WTC11 (cell line): Measurements from ENCODE around the gene COL4A2. TPM values are rescaled to one million over a fixed set of nuclear protein-coding genes. Genes with fewer than 3 reads are reported as not detected.
"Not testable (repeated sequence)": the region's sequence is repeated elsewhere in the genome, so short reads cannot be mapped to it uniquely, and the experiment has no call there.

Source experiments
- ATAC-seq: fragments of 200-7000 bp; cut with Tn5 transposase; 2 replicates; pipeline ENCODE4 v1.10.0; 2021; ENCODE audit warnings: mild to moderate bottlenecking, moderate library complexity
- CTCF ChIA-PET: fragments of 300-600 bp; sonication (Branson Sonifier 250); formaldehyde crosslinking; loops from one replicate; lab custom pipeline; 2021; ENCODE audit warnings: antibody characterized with exemption; lab: Charles Lee
- POLR2A ChIA-PET: fragments of 350-600 bp; sonication (Branson Sonifier 250); formaldehyde crosslinking; loops from one replicate; lab custom pipeline; 2021; ENCODE audit warnings: antibody characterized with exemption; lab: Charles Lee
- DNase-seq: peaks from one replicate; pipeline ENCODE4 v3.0.0; 2021; ENCODE audit warnings: low spot score
- H3K27ac Mint-ChIP-seq: 2 replicates; pipeline ENCODE4 v1.8.0; 2021; ENCODE audit warnings: mixed read lengths
- H3K27me3 Mint-ChIP-seq: 2 replicates; pipeline ENCODE4 v1.8.0; 2021; ENCODE audit warnings: low read depth, mild to moderate bottlenecking, moderate library complexity, mixed read lengths
- H3K36me3 Mint-ChIP-seq: 2 replicates; pipeline ENCODE4 v1.8.0; 2021; ENCODE audit warnings: mixed read lengths
- H3K4me1 Mint-ChIP-seq: 2 replicates; pipeline ENCODE4 v1.8.0; 2022; ENCODE audit warnings: mixed read lengths
- H3K4me3 Mint-ChIP-seq: 2 replicates; pipeline ENCODE4 v1.8.0; 2021; ENCODE audit warnings: mild to moderate bottlenecking, moderate library complexity, mixed read lengths
- H3K9me3 Mint-ChIP-seq: 2 replicates; pipeline ENCODE4 v1.8.0; 2021; ENCODE audit warnings: mixed read lengths
- ATF1 ChIP-seq: sonication (generic); formaldehyde crosslinking; IDR thresholded peaks from 2 replicates; pipeline ENCODE4 v1.8.1; 2023; ENCODE audit warnings: mild to moderate bottlenecking, moderate library complexity, missing genetic modification reagents
- ESRRA ChIP-seq: sonication (generic); formaldehyde crosslinking; IDR thresholded peaks from 2 replicates; pipeline ENCODE4 v1.8.1; 2022; ENCODE audit warnings: mild to moderate bottlenecking, missing genetic modification reagents, borderline replicate concordance
- IRF1 ChIP-seq: sonication (generic); formaldehyde crosslinking; IDR thresholded peaks from 2 replicates; pipeline ENCODE4 v1.8.0; 2023; ENCODE audit warnings: missing genetic modification reagents
- JAZF1 ChIP-seq: fragments of 250-450 bp; sonication (Bioruptor Pico); IDR thresholded peaks from 2 replicates; pipeline ENCODE4 v1.9.0; 2021; ENCODE audit warnings: moderate library complexity, mild to moderate bottlenecking, inconsistent platforms
- NR3C1 ChIP-seq: sonication (generic); formaldehyde crosslinking; conservative IDR thresholded peaks from 2 replicates; pipeline ENCODE4 v1.8.1; 2023; ENCODE audit warnings: low read depth, mild to moderate bottlenecking, missing genetic modification reagents
- RORB ChIP-seq: fragments of 250-450 bp; sonication (Bioruptor Pico); IDR thresholded peaks from 2 replicates; pipeline ENCODE4 v1.9.0; 2021; ENCODE audit warnings: mild to moderate bottlenecking
- SP1 ChIP-seq: sonication (generic); formaldehyde crosslinking; conservative IDR thresholded peaks from 2 replicates; pipeline ENCODE4 v1.8.1; 2022; ENCODE audit warnings: missing genetic modification reagents
- ZNF121 ChIP-seq: sonication (generic); formaldehyde crosslinking; IDR thresholded peaks from 2 replicates; pipeline ENCODE4 v1.8.0; 2023; ENCODE audit warnings: missing genetic modification reagents
- ZNF317 ChIP-seq: sonication (generic); formaldehyde crosslinking; IDR thresholded peaks from 2 replicates; pipeline ENCODE4 v1.8.1; 2023; ENCODE audit warnings: low read depth, mild to moderate bottlenecking, moderate library complexity, missing genetic modification reagents, borderline replicate concordance
- ZNF416 ChIP-seq: fragments of 250-450 bp; sonication (Bioruptor Pico); IDR thresholded peaks from 2 replicates; pipeline ENCODE4 v1.9.0; 2021; ENCODE audit warnings: mild to moderate bottlenecking, inconsistent platforms
- ZNF512 ChIP-seq: sonication (generic); formaldehyde crosslinking; IDR thresholded peaks from 2 replicates; pipeline ENCODE4 v1.8.1; 2022; ENCODE audit warnings: missing genetic modification reagents, borderline replicate concordance
- total RNA-seq: library from RNA; stranded (reverse); gene quantifications from 3 replicates; pipeline ENCODE4 v1.2.3, GENCODE V29; 2021
- TF ChIP-seq, protein P1 (sequence below): sonication (generic); formaldehyde crosslinking; conservative IDR thresholded peaks from 2 replicates; pipeline ENCODE4 v1.8.1; 2023; ENCODE audit warnings: mild to moderate bottlenecking, low read depth, missing genetic modification reagents, moderate library complexity
- TF ChIP-seq, protein P2 (sequence below): sonication (generic); formaldehyde crosslinking; IDR thresholded peaks from 2 replicates; pipeline ENCODE4 v1.8.1; 2023; ENCODE audit warnings: mild to moderate bottlenecking, missing genetic modification reagents

The COL4A2 gene
- total RNA-seq, 1 experiment from 2014 or later: 109 TPM

GRCh38 chr13:110531671-110532083 lies 224.6 kb downstream of the COL4A2 start (continued):
- TF ChIP-seq, protein P1, sequence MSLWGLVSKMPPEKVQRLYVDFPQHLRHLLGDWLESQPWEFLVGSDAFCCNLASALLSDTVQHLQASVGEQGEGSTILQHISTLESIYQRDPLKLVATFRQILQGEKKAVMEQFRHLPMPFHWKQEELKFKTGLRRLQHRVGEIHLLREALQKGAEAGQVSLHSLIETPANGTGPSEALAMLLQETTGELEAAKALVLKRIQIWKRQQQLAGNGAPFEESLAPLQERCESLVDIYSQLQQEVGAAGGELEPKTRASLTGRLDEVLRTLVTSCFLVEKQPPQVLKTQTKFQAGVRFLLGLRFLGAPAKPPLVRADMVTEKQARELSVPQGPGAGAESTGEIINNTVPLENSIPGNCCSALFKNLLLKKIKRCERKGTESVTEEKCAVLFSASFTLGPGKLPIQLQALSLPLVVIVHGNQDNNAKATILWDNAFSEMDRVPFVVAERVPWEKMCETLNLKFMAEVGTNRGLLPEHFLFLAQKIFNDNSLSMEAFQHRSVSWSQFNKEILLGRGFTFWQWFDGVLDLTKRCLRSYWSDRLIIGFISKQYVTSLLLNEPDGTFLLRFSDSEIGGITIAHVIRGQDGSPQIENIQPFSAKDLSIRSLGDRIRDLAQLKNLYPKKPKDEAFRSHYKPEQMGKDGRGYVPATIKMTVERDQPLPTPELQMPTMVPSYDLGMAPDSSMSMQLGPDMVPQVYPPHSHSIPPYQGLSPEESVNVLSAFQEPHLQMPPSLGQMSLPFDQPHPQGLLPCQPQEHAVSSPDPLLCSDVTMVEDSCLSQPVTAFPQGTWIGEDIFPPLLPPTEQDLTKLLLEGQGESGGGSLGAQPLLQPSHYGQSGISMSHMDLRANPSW: no peak
- TF ChIP-seq ATF1 (CRISPR knock-in tag) (no peak), RORB (CRISPR knock-in tag) (no peak), ZNF317 (CRISPR knock-in tag) (no peak), ZNF416 (CRISPR knock-in tag) (no peak), SP1 (no peak)

- not testable (repeated sequence) for H3K4me3 Mint-ChIP-seq, H3K9me3 Mint-ChIP-seq, H3K27me3 Mint-ChIP-seq, DNase-seq, H3K27ac Mint-ChIP-seq, H3K36me3 Mint-ChIP-seq, ATAC-seq
- ChIA-PET CTCF (interaction anchor here (1.6 to 3.1 kb wide), 2 partner anchors 14 to 77 kb away, joined by 3 to 16 read pairs; no protein-coding TSS in a partner anchor), POLR2A (interaction anchor here (0.9 kb wide), 1 partner anchor 17 kb away, joined by 3 read pairs; no protein-coding TSS in a partner anchor)
- TF ChIP-seq ZNF121 (CRISPR knock-in tag): peak; percentile 78
- peaks cover 36% of the 10 kb centered on the region for H3K4me1 Mint-ChIP-seq
Observed at GRCh38 chr13:110532258-110532657, 225.2 kb downstream of the COL4A2 start.

- peak overlapping the region; percentile 79; the same call in 1 of the 2 replicates for H3K27ac Mint-ChIP-seq
- no peaks in the 10 kb centered on the region for H3K9me3 Mint-ChIP-seq
- no peaks in the 10 kb centered on the region for H3K36me3 Mint-ChIP-seq
- ChIA-PET CTCF (interaction anchor here (0.6 to 1.0 kb wide), 3 partner anchors 15 to 534 kb away, joined by 3 read pairs; no protein-coding TSS in a partner anchor), POLR2A (interaction anchor here (1.0 kb wide), 1 partner anchor 28 kb away, joined by 3 read pairs; the partner anchor contains the start of gene RAB20)
- no peaks in the 10 kb centered on the region; the same call in 1 of the 2 replicates for H3K27me3 Mint-ChIP-seq
- H3K4me3 Mint-ChIP-seq: no peak overlapping the region
- ATAC-seq (no peak), DNase-seq (no peak)
- H3K4me1 Mint-ChIP-seq: peaks cover 29% of the 10 kb centered on the region
- no peak for TF ChIP-seq JAZF1
- no peak for TF ChIP-seq NR3C1
- TF ChIP-seq, protein P2, sequence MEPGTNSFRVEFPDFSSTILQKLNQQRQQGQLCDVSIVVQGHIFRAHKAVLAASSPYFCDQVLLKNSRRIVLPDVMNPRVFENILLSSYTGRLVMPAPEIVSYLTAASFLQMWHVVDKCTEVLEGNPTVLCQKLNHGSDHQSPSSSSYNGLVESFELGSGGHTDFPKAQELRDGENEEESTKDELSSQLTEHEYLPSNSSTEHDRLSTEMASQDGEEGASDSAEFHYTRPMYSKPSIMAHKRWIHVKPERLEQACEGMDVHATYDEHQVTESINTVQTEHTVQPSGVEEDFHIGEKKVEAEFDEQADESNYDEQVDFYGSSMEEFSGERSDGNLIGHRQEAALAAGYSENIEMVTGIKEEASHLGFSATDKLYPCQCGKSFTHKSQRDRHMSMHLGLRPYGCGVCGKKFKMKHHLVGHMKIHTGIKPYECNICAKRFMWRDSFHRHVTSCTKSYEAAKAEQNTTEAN: no peak
- no peak for TF ChIP-seq IRF1 (CRISPR knock-in tag)
- no peak for TF ChIP-seq ZNF317 (CRISPR knock-in tag)
- no peak for TF ChIP-seq ESRRA (CRISPR knock-in tag)
- no peak for TF ChIP-seq ZNF512 (CRISPR knock-in tag)
Observed at GRCh38 chr13:110533771-110534670, 226.9 kb downstream of the COL4A2 start.
